GM23338 (cell line): ENCODE measurements around the gene DYNLL2.

ENCODE experiments used
- CTCF ChIP-seq, 2 experiments: fragments of 200-600 bp in 1 of 2; sonication (generic) in 1 of 2; conservative IDR thresholded peaks; 2 replicates each; pipeline versions ENCODE4 v1.5.1 to v1.6.1; 2016 to 2017; ENCODE audit warnings: antibody characterized with exemption in 2 of 2, low read depth in 2 of 2, mild to moderate bottlenecking in 2 of 2, moderate library complexity in 1 of 2
- ETS1 ChIP-seq: IDR thresholded peaks from 2 replicates; pipeline ENCODE4 v1.6.1; 2016; ENCODE audit warnings: antibody characterized with exemption
- EZH2 ChIP-seq: fragments of 200-600 bp; sonication (generic); IDR thresholded peaks from one replicate; pipeline ENCODE4 v1.8.0; 2017; ENCODE audit warnings: antibody characterized with exemption, mild to moderate bottlenecking, low read depth; ENCODE audit not compliant: unreplicated experiment
- POLR2AphosphoS5 ChIP-seq: IDR thresholded peaks from 2 replicates; pipeline ENCODE4 v1.6.1; 2016; ENCODE audit warnings: antibody characterized with exemption, low read depth

- no peak for TF ChIP-seq CTCF (conservative IDR thresholded peaks at IDR 0.05; ENCODE audit: low read depth in 2 of 2)
- TF ChIP-seq EZH2, result no peak
- no peak for TF ChIP-seq POLR2AphosphoS5
- no peak for TF ChIP-seq ETS1
Measured at GRCh38 chr17:58082341-58082869, 814 bp upstream of the DYNLL2 start.
